GM18951 (cell line): Measurements from ENCODE around the gene C17orf107.
A peak's percentile ranks its signal among the peaks of the same experiment; 100 is the strongest.
"Not testable (repeated sequence)": the region's sequence is repeated elsewhere in the genome, so short reads cannot be mapped to it uniquely, and the experiment has no call there.

ENCODE experiments used
- POLR2A ChIP-seq: IDR thresholded peaks from 4 replicates; pipeline ENCODE4 v1.6.1; 2011; ENCODE audit warnings: mild to moderate bottlenecking; ENCODE audit not compliant: insufficient read length, insufficient read depth; ENCODE audit errors: extremely low read depth
- in situ Hi-C: fragments of 300-500 bp; cut with MboI; formaldehyde crosslinking; loops from one replicate; pipeline ENCODE4 v1.12.0; 2022; ENCODE audit warnings: low sequenced_read_pairs, mixed read lengths, inconsistent platforms; ENCODE audit not compliant: unreplicated experiment

Gene C17orf107

GRCh38 chr17:4919511-4920047, 20.2 kb downstream of the C17orf107 start:
- TF ChIP-seq POLR2A, result no peak
- in situ Hi-C loops, result no loop called here

- in situ Hi-C loops, result no loop called here
- no peak for TF ChIP-seq POLR2A
Observed at GRCh38 chr17:4920351-4921048, 21.2 kb downstream of the C17orf107 start.

DNA sequence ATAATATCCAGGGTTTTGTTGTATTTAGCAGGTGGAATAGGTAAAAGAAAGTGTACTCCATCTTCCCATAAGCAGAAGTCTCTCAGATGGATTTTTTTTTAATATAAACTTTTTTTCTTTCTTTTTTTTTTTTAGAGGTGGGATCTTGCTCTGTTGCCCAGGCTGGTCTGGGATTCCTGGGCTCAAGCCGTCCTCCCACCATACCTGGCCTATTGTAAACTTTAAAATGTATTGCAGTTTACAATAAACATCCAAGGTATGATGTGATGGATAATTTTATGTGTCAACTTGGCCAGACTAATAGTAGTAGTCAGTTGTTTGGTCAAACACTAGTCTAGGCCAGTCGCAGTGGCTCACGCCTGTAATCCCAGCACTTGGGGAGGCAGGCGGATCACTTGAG, 22.0 kb downstream of the C17orf107 start:
- in situ Hi-C loops, result no loop called here
- no peak for TF ChIP-seq POLR2A

DNA sequence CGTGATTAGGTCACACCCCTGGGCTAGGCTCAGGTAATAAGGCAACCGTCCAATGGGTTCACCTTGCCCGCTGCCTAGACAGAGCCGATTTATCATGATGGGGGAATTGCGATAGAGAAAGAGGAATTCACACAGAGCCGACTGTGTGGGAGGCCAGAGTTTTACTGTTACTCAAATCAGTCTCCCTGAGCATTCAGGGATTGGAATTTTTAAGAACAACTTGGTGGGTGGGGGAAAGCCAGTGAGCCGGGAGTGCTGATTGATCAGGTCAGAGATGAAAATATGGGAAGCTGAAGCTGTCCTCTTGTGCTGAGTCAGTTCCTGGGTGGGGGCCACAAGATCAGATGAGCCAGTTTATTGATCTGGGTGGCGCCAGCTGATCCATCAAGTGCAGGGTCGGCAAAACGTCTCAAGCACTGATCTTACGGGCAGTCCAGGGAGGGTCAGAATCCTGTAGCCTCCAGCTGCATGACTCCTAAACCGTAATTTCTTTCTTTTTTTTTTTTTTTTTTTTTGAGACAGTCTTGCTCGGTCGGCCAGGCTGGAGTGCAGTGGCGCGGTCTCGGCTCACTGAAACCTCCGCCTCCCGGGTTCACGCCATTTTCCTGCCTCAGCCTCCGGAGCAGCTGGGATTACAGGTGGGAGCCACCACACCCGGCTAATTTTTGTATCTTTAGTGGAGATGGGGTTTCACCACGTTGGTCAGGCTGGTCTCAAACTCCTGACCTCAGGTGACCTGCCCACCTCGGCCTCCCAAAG, 27.4 kb downstream of the C17orf107 start:
- in situ Hi-C loops, result not testable (repeated sequence)

- in situ Hi-C loops, result no loop called here
- TF ChIP-seq POLR2A, result no peak
Observed at GRCh38 chr17:4928881-4929280, 29.5 kb downstream of the C17orf107 start.

- TF ChIP-seq POLR2A, result no peak
- in situ Hi-C loops, result no loop called here
Observed at GRCh38 chr17:4931963-4932362, 32.6 kb downstream of the C17orf107 start, which contains the start of gene GP1BA. TSS of gene GP1BA (plus strand) at chr17:4932277. CDS start at chr17:4932605, 328 bp downstream.

DNA sequence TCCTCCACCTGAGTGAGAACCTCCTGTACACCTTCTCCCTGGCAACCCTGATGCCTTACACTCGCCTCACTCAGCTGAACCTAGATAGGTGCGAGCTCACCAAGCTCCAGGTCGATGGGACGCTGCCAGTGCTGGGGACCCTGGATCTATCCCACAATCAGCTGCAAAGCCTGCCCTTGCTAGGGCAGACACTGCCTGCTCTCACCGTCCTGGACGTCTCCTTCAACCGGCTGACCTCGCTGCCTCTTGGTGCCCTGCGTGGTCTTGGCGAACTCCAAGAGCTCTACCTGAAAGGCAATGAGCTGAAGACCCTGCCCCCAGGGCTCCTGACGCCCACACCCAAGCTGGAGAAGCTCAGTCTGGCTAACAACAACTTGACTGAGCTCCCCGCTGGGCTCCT, 33.4 kb downstream of the C17orf107 start:
- in situ Hi-C loops, result no loop called here
- no peak for TF ChIP-seq POLR2A

DNA sequence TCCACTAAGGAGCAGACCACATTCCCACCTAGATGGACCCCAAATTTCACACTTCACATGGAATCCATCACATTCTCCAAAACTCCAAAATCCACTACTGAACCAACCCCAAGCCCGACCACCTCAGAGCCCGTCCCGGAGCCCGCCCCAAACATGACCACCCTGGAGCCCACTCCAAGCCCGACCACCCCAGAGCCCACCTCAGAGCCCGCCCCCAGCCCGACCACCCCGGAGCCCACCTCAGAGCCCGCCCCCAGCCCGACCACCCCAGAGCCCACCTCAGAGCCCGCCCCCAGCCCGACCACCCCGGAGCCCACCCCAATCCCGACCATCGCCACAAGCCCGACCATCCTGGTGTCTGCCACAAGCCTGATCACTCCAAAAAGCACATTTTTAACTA, 34.3 kb downstream of the C17orf107 start:
- in situ Hi-C loops, result no loop called here
- TF ChIP-seq POLR2A, result no peak

- in situ Hi-C loops, result no loop called here
Observed at GRCh38 chr17:4934173-4934979, 35.0 kb downstream of the C17orf107 start.

GRCh38 chr17:4935650-4936049, 36.3 kb downstream of the C17orf107 start:
- in situ Hi-C loops, result no loop called here
- TF ChIP-seq POLR2A, result no peak

More at GRCh38 chr17:4934173-4934979, 35.0 kb downstream of the C17orf107 start:
- peak; percentile 35 for TF ChIP-seq POLR2A

GRCh38 chr17:4936436-4936835, 37.1 kb downstream of the C17orf107 start:
- in situ Hi-C loops, result no loop called here
- no peak for TF ChIP-seq POLR2A

- in situ Hi-C loops, result no loop called here
Observed at GRCh38 chr17:4937553-4937952, 38.2 kb downstream of the C17orf107 start.

GRCh38 chr17:4938069-4938491, 38.7 kb downstream of the C17orf107 start:
- no peak for TF ChIP-seq POLR2A

More at GRCh38 chr17:4937553-4937952, 38.2 kb downstream of the C17orf107 start:
- no peak for TF ChIP-seq POLR2A

More at GRCh38 chr17:4938069-4938491, 38.7 kb downstream of the C17orf107 start:
- in situ Hi-C loops, result no loop called here
